ENCODE data around the gene TMC8.

TMC8 gene

DNA sequence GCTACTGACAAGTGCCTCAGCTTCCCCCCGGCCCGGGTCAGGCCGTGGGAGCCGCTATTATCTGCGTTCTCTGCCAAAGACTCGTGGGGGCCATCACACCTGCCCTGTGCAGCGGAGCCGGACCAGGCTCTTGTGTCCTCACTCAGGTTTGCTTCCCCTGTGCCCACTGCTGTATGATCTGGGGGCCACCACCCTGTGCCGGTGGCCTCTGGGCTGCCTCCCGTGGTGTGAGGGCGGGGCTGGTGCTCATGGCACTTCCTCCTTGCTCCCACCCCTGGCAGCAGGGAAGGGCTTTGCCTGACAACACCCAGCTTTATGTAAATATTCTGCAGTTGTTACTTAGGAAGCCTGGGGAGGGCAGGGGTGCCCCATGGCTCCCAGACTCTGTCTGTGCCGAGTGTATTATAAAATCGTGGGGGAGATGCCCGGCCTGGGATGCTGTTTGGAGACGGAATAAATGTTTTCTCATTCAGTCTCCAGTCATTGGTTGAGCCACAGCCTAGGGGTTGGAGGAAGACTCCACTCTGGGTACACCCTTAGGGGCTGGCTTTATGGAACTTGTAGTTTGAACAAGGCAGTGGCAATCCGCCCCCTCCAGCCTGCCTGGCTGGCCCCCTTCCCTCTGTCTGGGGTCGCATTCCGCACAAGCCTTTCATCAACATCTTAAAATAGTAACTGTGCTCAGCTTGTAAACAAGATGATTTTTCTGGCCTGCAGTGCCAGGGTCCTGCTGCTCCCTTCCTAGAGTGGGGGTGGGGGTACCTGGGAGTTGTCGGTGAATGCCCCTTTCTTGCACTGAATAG lies 41.9 kb downstream of the TMC8 start:
- H3K27ac ChIP-seq (ENCODE audit: low read length): 0 out of 2 replicates have a peak overlapping the region, but pooled peaks have one; percentile 20
- peaks cover 48% of the 10 kb centered on the region for H4K20me1 ChIP-seq (ENCODE audit: insufficient read depth, low read length)

DNA sequence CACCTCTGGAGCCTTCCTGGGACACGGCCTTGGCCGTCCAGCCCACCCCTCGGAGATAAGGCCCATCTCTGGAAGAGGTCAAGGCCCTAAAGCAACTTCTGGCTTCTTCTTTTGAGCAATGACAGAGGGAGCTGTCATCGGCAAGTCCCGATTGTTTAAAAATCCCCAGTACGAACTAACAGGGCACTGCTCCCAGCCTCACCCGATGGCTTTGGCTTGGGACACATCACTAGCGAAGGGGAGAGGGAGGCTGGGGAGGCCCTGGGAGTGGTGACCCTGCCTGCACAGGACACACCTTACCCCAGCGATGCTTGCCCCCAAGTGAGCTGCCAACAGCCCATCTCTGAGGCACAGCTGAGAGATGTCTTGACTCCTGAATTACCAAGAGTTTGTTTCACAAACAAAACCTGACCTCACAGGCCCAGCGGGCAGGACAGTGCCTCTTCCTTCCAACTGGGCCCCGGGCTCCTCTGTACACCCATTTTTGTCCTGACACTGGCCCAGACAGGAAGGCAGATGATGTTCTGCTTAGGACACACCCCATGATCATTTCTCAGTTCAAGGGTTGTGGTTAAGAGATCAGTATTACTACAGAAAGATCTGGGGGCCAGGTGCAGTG lies 42.6 kb downstream of the TMC8 start:
- ATAC-seq (ENCODE audit: insufficient read depth, low read depth) (no peak), DNase-seq (no peak)
- Histone ChIP-seq H3K9ac (ENCODE audit: low read depth, low read length) (no peak overlapping the region), H3K27ac (ENCODE audit: low read length) (no peak overlapping the region), H4K20me1 (ENCODE audit: insufficient read depth, low read length) (peaks cover 48% of the 10 kb centered on the region), H3K36me3 (ENCODE audit: insufficient read depth, low read length) (peaks cover 66% of the 10 kb centered on the region), H3K4me3 (ENCODE audit: low read depth in 1 of 2, low read length in 2 of 2) (no peak overlapping the region), H3K27me3 (ENCODE audit: insufficient read depth, low read length, poor library complexity) (no peaks in the 10 kb centered on the region), H3K4me1 (ENCODE audit: insufficient read depth, low read length) (peaks cover 33% of the 10 kb centered on the region), H3K9me3 (ENCODE audit: insufficient read depth, low read length, severe bottlenecking) (no peaks in the 10 kb centered on the region), H2AFZ (ENCODE audit: low read depth, low read length) (no peak overlapping the region), H3K79me2 (ENCODE audit: insufficient read depth, low read length) (peaks cover 14% of the 10 kb centered on the region), H3K4me2 (ENCODE audit: insufficient read depth, low read length) (no peak overlapping the region)
- TF ChIP-seq, protein P1, sequence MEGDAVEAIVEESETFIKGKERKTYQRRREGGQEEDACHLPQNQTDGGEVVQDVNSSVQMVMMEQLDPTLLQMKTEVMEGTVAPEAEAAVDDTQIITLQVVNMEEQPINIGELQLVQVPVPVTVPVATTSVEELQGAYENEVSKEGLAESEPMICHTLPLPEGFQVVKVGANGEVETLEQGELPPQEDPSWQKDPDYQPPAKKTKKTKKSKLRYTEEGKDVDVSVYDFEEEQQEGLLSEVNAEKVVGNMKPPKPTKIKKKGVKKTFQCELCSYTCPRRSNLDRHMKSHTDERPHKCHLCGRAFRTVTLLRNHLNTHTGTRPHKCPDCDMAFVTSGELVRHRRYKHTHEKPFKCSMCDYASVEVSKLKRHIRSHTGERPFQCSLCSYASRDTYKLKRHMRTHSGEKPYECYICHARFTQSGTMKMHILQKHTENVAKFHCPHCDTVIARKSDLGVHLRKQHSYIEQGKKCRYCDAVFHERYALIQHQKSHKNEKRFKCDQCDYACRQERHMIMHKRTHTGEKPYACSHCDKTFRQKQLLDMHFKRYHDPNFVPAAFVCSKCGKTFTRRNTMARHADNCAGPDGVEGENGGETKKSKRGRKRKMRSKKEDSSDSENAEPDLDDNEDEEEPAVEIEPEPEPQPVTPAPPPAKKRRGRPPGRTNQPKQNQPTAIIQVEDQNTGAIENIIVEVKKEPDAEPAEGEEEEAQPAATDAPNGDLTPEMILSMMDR (IDR thresholded peaks at IDR 0.05; ENCODE audit: borderline replicate concordance, extremely low read depth, low read length, poor library complexity, severe bottlenecking): no peak
- no peak for TF ChIP-seq EZH2 (IDR thresholded peaks at IDR 0.05; ENCODE audit: borderline replicate concordance, low read depth, low read length, severe bottlenecking)

More for the DNA sequence above, 41.9 kb downstream of the TMC8 start:
- peaks cover 64% of the 10 kb centered on the region for H3K36me3 ChIP-seq (ENCODE audit: insufficient read depth, low read length)
- TF ChIP-seq EZH2 (IDR thresholded peaks at IDR 0.05; ENCODE audit: borderline replicate concordance, low read depth, low read length, severe bottlenecking): no peak
- TF ChIP-seq, protein P1 (IDR thresholded peaks at IDR 0.05; ENCODE audit: borderline replicate concordance, extremely low read depth, low read length, poor library complexity, severe bottlenecking): no peak
- DNase-seq (peak; percentile 31), ATAC-seq (ENCODE audit: insufficient read depth, low read depth) (no peak)
- no peaks in the 10 kb centered on the region for H3K9me3 ChIP-seq (ENCODE audit: insufficient read depth, low read length, severe bottlenecking)
- peaks cover 38% of the 10 kb centered on the region for H3K4me1 ChIP-seq (ENCODE audit: insufficient read depth, low read length)
- no peak overlapping the region for H3K4me2 ChIP-seq (ENCODE audit: insufficient read depth, low read length)
- peaks cover 14% of the 10 kb centered on the region for H3K79me2 ChIP-seq (ENCODE audit: insufficient read depth, low read length)
- no peak overlapping the region for H3K4me3 ChIP-seq (ENCODE audit: low read depth in 1 of 2, low read length in 2 of 2)
- H2AFZ ChIP-seq (ENCODE audit: low read depth, low read length): no peak overlapping the region
- H3K9ac ChIP-seq (ENCODE audit: low read depth, low read length): no peak overlapping the region
- no peaks in the 10 kb centered on the region for H3K27me3 ChIP-seq (ENCODE audit: insufficient read depth, low read length, poor library complexity)

DNA sequence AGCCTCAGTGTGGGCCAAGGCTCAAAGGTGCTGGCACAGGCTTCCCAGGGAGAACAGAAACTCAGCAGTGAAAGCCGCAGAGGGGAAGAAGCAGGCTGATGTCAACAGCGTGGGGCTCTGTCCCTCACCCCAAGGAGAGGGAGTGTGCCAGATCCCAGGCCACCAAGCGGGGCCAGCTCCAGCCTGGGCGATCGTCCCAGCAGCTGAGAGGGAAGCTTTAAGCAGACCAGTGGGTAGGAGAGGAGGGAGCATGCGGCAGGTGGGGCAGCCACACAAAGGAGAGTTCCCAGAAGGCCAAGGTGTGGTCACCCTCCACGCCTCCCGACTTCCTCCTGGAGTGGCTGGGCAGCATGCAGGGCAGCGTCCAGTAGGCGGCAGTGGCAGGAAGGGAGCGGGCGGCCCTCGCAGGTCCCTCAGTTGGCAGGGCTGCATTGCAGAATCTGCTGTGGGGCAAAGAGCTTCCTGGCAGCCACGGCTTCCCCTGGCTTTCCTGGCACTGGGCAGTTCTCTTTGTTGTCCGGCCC lies 43.8 kb downstream of the TMC8 start:
- no peak overlapping the region for H2AFZ ChIP-seq (ENCODE audit: low read depth, low read length)
- H3K36me3 ChIP-seq (ENCODE audit: insufficient read depth, low read length): peaks cover 78% of the 10 kb centered on the region
- ATAC-seq (ENCODE audit: insufficient read depth, low read depth) (no peak), DNase-seq (no peak)
- TF ChIP-seq, protein P1 (IDR thresholded peaks at IDR 0.05; ENCODE audit: borderline replicate concordance, extremely low read depth, low read length, poor library complexity, severe bottlenecking): no peak
- TF ChIP-seq EZH2 (IDR thresholded peaks at IDR 0.05; ENCODE audit: borderline replicate concordance, low read depth, low read length, severe bottlenecking): no peak
- H3K9ac ChIP-seq (ENCODE audit: low read depth, low read length): no peak overlapping the region
- H4K20me1 ChIP-seq (ENCODE audit: insufficient read depth, low read length): peaks cover 47% of the 10 kb centered on the region
- H3K4me2 ChIP-seq (ENCODE audit: insufficient read depth, low read length): no peak overlapping the region
- no peak overlapping the region for H3K4me3 ChIP-seq (ENCODE audit: low read depth in 1 of 2, low read length in 2 of 2)
- H3K9me3 ChIP-seq (ENCODE audit: insufficient read depth, low read length, severe bottlenecking): no peaks in the 10 kb centered on the region
- no peaks in the 10 kb centered on the region for H3K27me3 ChIP-seq (ENCODE audit: insufficient read depth, low read length, poor library complexity)
- H3K79me2 ChIP-seq (ENCODE audit: insufficient read depth, low read length): peaks cover 5% of the 10 kb centered on the region
- no peak overlapping the region for H3K27ac ChIP-seq (ENCODE audit: low read length)
- H3K4me1 ChIP-seq (ENCODE audit: insufficient read depth, low read length): peaks cover 22% of the 10 kb centered on the region

Data from DND-41 (cell line).